Central memory CD8-positive, alpha-beta T cell (primary cell): Measurements from ENCODE around the gene DEDD2.

ENCODE experiments used
- ATAC-seq: fragments of 150-1000 bp; cut with Tn5 transposase; replicated peaks from 2 replicates; pipeline ENCODE4 v1.10.0; 2022; ENCODE audit warnings: mild to moderate bottlenecking, moderate FRiP score, moderate number of reproducible peaks; ENCODE audit not compliant: poor library complexity, severe bottlenecking; ENCODE audit errors: extremely low read depth
- DNase-seq, 2 donors: peaks; one replicate each; pipeline ENCODE4 v3.0.0; 2021; ENCODE audit warnings: low spot score in 2 of 2
- H3K27ac Mint-ChIP-seq: one replicate; pipeline ENCODE4 v1.8.0; 2022; ENCODE audit warnings: low read depth, mild to moderate bottlenecking, moderate library complexity, mixed read lengths
- H3K27me3 Mint-ChIP-seq: one replicate; pipeline ENCODE4 v1.8.0; 2022; ENCODE audit warnings: mixed read lengths
- H3K36me3 Mint-ChIP-seq: one replicate; pipeline ENCODE4 v1.8.0; 2022; ENCODE audit warnings: mild to moderate bottlenecking, moderate library complexity, mixed read lengths; ENCODE audit not compliant: insufficient read depth
- H3K4me1 Mint-ChIP-seq: one replicate; pipeline ENCODE4 v1.8.0; 2022; ENCODE audit warnings: mixed read lengths
- H3K4me3 Mint-ChIP-seq: one replicate; pipeline ENCODE4 v1.8.0; 2022; ENCODE audit warnings: mild to moderate bottlenecking, moderate library complexity, mixed read lengths
- H3K9me3 Mint-ChIP-seq: one replicate; pipeline ENCODE4 v1.8.0; 2022; ENCODE audit warnings: mixed read lengths

DEDD2 gene

DNA sequence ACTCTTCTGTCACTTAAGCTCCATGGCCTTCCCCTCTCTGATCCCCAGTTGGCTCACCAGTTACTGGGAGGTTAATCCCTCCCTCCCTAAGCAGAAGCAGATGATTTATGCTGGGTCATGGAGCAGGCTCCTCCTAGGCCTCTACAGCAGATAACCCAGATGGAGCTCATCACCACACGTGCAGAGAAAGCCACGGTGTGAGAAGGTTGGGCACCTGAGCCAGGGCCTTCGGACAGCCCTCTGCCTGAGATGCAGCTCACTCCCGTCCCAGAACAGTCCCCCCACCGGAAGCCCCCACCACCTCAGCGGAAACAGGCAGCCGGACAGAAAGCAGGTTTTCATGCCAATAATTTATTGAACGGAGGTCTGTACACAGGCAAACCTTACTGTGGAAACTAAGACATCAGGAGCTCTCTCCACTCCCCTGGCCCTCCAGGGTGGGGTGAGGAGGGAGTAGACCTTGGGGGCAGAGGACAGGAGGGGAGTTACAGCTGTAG is 12.4 kb upstream of the DEDD2 start:
- ATAC-seq (no peak), DNase-seq (no peak)
- Mint-ChIP-seq H3K27me3 (no peaks in the 10 kb centered on the region), H3K27ac (peak overlapping the region; percentile 64), H3K4me3 (no peak overlapping the region), H3K9me3 (no peaks in the 10 kb centered on the region), H3K4me1 (peaks cover 27% of the 10 kb centered on the region), H3K36me3 (peaks cover 22% of the 10 kb centered on the region)

GRCh38 chr19:42229301-42229854 is 11.9 kb upstream of the DEDD2 start:
- DNase-seq (no peak), ATAC-seq (no peak)
- H3K4me3 Mint-ChIP-seq = no peak overlapping the region
- H3K27ac Mint-ChIP-seq = peak overlapping the region; percentile 64
- no peaks in the 10 kb centered on the region for H3K9me3 Mint-ChIP-seq
- H3K4me1 Mint-ChIP-seq = peaks cover 27% of the 10 kb centered on the region
- H3K27me3 Mint-ChIP-seq = no peaks in the 10 kb centered on the region
- peaks cover 26% of the 10 kb centered on the region for H3K36me3 Mint-ChIP-seq

GRCh38 chr19:42228641-42229040 is 11.2 kb upstream of the DEDD2 start:
- H3K9me3 Mint-ChIP-seq = no peaks in the 10 kb centered on the region
- H3K4me1 Mint-ChIP-seq = peaks cover 23% of the 10 kb centered on the region
- H3K4me3 Mint-ChIP-seq = no peak overlapping the region
- H3K27ac Mint-ChIP-seq = no peak overlapping the region
- ATAC-seq (no peak), DNase-seq (no peak)
- no peaks in the 10 kb centered on the region for H3K27me3 Mint-ChIP-seq
- peaks cover 26% of the 10 kb centered on the region for H3K36me3 Mint-ChIP-seq

GRCh38 chr19:42226886-42227285 is 9.4 kb upstream of the DEDD2 start:
- H3K27me3 Mint-ChIP-seq = no peaks in the 10 kb centered on the region
- peaks cover 29% of the 10 kb centered on the region for H3K36me3 Mint-ChIP-seq
- no peak overlapping the region for H3K27ac Mint-ChIP-seq
- peaks cover 31% of the 10 kb centered on the region for H3K4me1 Mint-ChIP-seq
- no peak for ATAC-seq
- no peaks in the 10 kb centered on the region for H3K9me3 Mint-ChIP-seq
- no peak for DNase-seq
- H3K4me3 Mint-ChIP-seq = no peak overlapping the region

DNA sequence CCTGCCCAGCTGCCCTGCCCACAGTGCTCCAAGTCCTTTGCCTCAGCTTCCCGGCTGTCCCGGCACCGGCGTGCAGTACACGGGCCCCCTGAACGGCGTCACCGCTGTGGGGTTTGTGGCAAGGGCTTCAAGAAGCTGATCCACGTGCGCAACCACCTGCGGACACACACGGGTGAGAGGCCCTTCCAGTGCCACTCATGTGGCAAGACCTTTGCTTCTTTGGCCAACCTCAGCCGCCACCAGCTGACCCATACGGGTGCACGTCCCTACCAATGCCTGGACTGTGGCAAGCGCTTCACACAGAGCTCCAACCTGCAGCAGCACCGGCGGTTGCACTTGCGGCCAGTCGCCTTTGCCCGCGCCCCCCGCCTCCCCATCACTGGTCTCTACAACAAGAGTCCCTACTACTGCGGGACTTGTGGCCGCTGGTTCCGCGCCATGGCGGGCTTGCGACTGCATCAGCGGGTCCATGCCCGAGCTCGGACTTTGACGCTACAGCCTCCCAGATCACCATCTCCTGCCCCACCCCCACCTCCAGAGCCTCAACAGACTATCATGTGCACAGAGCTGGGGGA is 8.3 kb upstream of the DEDD2 start:
- Mint-ChIP-seq H3K36me3 (peaks cover 22% of the 10 kb centered on the region), H3K4me3 (no peak overlapping the region), H3K27me3 (no peaks in the 10 kb centered on the region), H3K9me3 (no peaks in the 10 kb centered on the region), H3K27ac (no peak overlapping the region), H3K4me1 (peaks cover 34% of the 10 kb centered on the region)
- DNase-seq = no peak
- no peak for ATAC-seq

DNA sequence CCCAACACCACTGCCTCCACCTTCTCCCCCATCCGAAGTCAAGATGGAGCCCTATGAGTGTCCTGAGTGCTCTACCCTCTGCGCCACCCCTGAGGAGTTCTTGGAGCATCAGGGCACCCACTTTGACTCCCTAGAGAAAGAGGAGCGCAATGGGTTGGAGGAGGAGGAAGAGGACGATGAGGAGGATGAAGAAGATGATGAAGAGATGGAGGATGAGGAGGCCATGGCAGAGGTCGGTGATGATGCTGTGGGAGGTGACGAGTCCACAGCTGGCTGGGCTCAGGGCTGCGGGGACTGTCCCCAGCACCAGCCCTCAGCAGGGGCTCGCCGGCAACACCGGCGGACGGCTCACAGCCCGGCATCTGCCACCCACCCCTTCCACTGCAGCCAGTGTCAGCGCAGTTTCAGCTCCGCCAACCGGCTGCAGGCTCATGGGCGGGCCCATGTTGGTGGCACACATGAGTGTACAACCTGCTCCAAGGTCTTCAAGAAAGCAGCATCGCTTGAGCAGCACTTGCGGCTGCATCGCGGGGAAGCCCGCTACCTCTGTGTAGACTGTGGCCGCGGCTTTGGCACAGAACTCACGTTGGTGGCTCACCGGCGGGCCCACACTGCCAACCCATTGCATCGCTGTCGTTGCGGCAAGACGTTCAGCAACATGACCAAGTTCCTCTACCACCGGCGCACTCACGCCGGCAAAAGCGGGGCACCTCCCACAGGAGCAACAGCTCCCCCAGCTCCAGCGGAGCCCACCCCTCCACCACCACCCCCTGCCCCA is 7.7 kb upstream of the DEDD2 start:
- no peaks in the 10 kb centered on the region for H3K27me3 Mint-ChIP-seq
- H3K4me1 Mint-ChIP-seq = peaks cover 41% of the 10 kb centered on the region

GRCh38 chr19:42220751-42221097 is 3.2 kb upstream of the DEDD2 start:
- peak overlapping the region; percentile 95 for H3K4me3 Mint-ChIP-seq
- no peaks in the 10 kb centered on the region for H3K9me3 Mint-ChIP-seq
- no peak for ATAC-seq
- peak overlapping the region; percentile 95 for H3K27ac Mint-ChIP-seq
- peaks cover 52% of the 10 kb centered on the region for H3K4me1 Mint-ChIP-seq
- peaks cover 34% of the 10 kb centered on the region for H3K36me3 Mint-ChIP-seq
- no peak for DNase-seq
- no peaks in the 10 kb centered on the region for H3K27me3 Mint-ChIP-seq

More for the DNA sequence above, 7.7 kb upstream of the DEDD2 start:
- H3K4me3 Mint-ChIP-seq = no peak overlapping the region
- H3K27ac Mint-ChIP-seq = no peak overlapping the region
- peaks cover 19% of the 10 kb centered on the region for H3K36me3 Mint-ChIP-seq
- H3K9me3 Mint-ChIP-seq = no peaks in the 10 kb centered on the region
- DNase-seq (no peak), ATAC-seq (no peak)

DNA sequence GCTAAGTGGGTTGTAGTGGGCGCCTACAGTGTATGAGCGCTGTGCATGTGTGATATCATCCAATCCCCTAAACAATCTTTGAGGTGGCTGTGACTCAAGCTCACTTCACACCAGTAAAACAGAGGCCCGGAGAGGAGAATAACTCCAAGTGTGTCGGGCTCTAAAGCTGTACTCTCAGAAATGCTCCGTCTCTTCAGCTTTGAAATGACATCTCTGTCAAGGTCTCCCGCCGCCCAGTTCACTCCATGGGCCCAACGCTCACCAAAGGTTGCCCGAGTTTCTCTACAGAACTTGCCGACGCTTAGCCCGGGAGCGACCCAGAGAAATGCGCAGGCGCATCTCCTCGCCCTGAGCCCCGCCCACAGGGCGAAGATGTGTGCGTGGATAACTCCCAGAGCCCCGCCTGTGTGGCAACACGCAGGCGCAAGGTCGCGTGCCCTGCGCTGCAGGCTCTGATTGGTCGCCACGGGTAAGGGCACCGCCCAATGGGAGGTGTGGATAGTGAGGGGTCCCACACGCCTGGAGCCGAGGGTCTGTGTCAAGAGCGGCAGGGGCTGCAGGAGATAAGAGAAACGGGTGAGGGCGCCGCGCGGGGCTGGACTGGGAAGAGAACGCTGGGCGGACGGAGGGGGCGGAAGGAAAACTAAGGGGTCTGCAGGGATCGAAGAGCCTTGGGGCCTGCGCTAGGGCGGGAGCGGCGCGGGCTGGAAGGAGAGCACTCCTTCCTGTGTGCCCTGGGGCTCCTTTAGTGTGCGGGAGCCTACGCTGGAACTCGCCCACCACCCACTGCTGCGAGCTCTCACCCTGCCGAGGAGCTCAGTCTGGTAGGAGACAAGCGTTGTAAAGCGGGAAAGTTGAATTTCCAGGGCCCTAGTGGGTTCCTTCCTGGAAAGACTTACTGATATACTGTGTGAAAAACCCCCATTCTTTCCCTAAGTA is 2.6 kb upstream of the DEDD2 start, which contains the start of gene ZNF526:
ZNF526 (plus strand) TSS at position 501 of the 939 bp plus-strand sequence. CDS start 4,092 bp downstream, outside the sequence.
- Mint-ChIP-seq H3K4me1 (peaks cover 59% of the 10 kb centered on the region), H3K9me3 (no peaks in the 10 kb centered on the region), H3K27ac (peak within 1 kb of the TSS; percentile 95), H3K36me3 (peaks cover 35% of the 10 kb centered on the region), H3K27me3 (no peaks in the 10 kb centered on the region), H3K4me3 (peak within 1 kb of the TSS; percentile 95)
- ATAC-seq (peak; percentile 80), DNase-seq (peak; percentile 93 to 94)

DNA sequence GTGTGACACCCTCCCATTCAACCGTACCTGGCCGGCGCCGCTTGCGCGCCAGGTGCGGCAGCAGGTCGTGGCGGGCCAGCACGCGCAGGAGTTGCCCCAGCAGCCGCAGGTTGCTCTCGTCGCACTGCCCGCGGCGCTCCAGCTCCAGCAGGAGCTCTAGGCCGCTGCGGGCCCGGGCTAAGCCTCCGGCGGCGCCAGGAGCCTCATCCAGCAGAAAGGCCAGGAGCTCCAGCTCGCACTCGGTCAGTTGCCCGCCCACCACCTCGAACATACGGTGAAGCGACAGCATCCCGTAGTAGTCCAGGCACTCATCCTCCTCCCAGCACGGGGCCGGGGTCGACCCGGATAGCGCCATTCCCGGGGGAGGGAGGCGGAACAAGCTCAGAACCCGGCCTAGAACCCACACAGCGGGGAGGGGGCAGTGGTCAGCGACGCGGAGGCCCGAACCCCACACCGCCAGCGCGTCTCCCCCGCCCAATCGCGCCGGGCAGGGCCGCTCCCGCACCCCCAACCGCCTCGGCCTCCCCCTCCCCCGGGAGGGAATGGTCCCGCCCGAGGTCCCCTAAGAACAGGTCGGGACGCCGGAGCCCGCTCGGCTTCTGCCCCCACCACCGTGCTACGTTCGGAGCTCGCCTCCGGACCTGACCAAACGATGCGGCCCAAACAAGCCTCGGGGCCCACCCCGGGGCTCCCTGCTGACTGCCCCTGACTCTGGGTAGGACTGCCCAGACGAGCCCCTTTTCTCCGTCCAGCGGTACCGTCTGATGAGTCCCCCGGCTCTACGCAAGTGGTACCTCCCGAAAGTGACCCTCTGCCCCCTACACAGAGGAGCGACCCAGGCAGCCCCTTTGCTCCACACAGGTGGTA is 591 bp downstream of the DEDD2 start:
- peak overlapping the region; percentile 97 for H3K27ac Mint-ChIP-seq
- H3K4me3 Mint-ChIP-seq = peak overlapping the region; percentile 96
- DNase-seq (peak in 1 of 2 donors; percentile 23), ATAC-seq (no peak)
- H3K4me1 Mint-ChIP-seq = peaks cover 72% of the 10 kb centered on the region
- no peaks in the 10 kb centered on the region for H3K9me3 Mint-ChIP-seq
- H3K27me3 Mint-ChIP-seq = no peaks in the 10 kb centered on the region
- H3K36me3 Mint-ChIP-seq = peaks cover 52% of the 10 kb centered on the region

DNA sequence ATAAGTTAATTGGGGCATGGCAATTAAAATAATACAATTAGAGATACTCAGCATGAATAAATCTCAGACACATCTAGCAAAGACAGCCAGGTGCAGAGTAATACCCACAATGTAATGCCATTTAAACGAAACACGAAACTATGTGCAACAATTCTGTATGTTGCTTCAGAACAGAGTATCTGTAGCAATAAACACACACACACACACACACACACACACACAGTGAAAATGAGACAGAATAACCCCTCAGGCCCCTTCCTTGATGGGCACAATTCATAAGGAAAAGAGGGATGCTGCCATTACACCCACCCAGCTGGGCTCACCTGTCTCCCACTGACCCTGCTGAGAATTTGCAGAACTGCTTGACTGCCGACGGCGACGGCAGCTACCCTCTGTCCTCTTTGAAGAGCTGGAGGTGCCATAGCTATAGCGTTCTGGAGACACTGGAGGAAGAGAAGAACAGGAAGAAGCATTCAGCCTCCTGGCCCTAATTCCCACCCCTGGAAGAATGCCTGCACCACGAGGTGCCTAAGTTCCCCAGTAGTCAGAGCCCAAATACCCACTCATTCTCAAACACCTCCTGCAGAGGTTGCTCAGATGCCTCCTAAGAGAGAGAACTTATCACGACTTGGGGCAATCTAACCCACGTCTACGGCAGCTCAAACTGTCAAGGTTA is 2.5 kb downstream of the DEDD2 start:
- Mint-ChIP-seq H3K36me3 (peaks cover 64% of the 10 kb centered on the region), H3K27me3 (no peaks in the 10 kb centered on the region), H3K4me3 (peak overlapping the region; percentile 96), H3K27ac (peak overlapping the region; percentile 97), H3K4me1 (peaks cover 63% of the 10 kb centered on the region), H3K9me3 (no peaks in the 10 kb centered on the region)
- DNase-seq (no peak), ATAC-seq (no peak)

DNA sequence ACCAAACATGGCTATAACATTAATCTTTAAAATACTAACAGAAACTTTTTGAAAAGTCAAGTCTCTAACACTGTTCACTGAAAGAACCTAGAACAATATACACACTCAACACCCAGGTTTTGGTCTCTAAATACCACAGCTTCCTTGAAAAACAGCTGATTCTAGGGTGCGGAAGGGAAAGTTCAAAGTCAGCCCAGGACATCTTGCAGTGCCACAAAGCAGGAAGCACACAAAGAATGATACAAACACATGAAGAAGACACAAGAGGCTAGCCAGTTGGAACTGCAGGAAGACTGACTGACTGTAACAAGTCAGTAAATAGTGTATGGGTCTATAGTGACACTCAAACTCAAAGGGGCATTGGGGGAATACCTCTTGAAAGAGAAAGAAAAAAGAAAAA is 4.6 kb downstream of the DEDD2 start:
- H3K27me3 Mint-ChIP-seq = no peaks in the 10 kb centered on the region
- peak overlapping the region; percentile 19 for H3K4me3 Mint-ChIP-seq
- no peaks in the 10 kb centered on the region for H3K9me3 Mint-ChIP-seq
- peaks cover 60% of the 10 kb centered on the region for H3K4me1 Mint-ChIP-seq
- DNase-seq (no peak), ATAC-seq (no peak)
- H3K36me3 Mint-ChIP-seq = peaks cover 76% of the 10 kb centered on the region
- peak overlapping the region; percentile 33 for H3K27ac Mint-ChIP-seq
